CD4-positive, alpha-beta T cell treated with Interleukin-21 for 1 hour (primary cell): ENCODE results near the gene CDKAL1.
"Not testable (repeated sequence)": the region's sequence is repeated elsewhere in the genome, so short reads cannot be mapped to it uniquely, and the experiment has no call there.

ENCODE experiments used
- DNase-seq: peaks from one replicate; pipeline ENCODE4 v3.0.0-alpha.2; 2020

Gene CDKAL1

GRCh38 chr6:20599302-20600051 lies 65.2 kb downstream of the CDKAL1 start:
- no peak for DNase-seq

GRCh38 chr6:20600831-20601230 lies 66.6 kb downstream of the CDKAL1 start:
- no peak for DNase-seq

GRCh38 chr6:20604159-20604558 lies 69.9 kb downstream of the CDKAL1 start:
- no peak for DNase-seq

- DNase-seq = no peak
These were observed 70.8 kb downstream of the CDKAL1 start for GRCh38 chr6:20605061-20605460.

- no peak for DNase-seq
These were observed 71.3 kb downstream of the CDKAL1 start for GRCh38 chr6:20605581-20605980.

GRCh38 chr6:20606831-20607230 lies 72.6 kb downstream of the CDKAL1 start:
- DNase-seq = no peak

GRCh38 chr6:20608356-20608755 lies 74.1 kb downstream of the CDKAL1 start:
- no peak for DNase-seq

- DNase-seq = no peak
These were observed 74.6 kb downstream of the CDKAL1 start for GRCh38 chr6:20608905-20609304.

- DNase-seq = not testable (repeated sequence)
These were observed 75.7 kb downstream of the CDKAL1 start for GRCh38 chr6:20609924-20610323.

GRCh38 chr6:20610636-20611370 lies 76.5 kb downstream of the CDKAL1 start:
- no peak for DNase-seq

GRCh38 chr6:20617537-20617936 lies 83.3 kb downstream of the CDKAL1 start:
- not testable (repeated sequence) for DNase-seq

- DNase-seq = no peak
These were observed 85.8 kb downstream of the CDKAL1 start for GRCh38 chr6:20620043-20620442.

- DNase-seq = no peak
These were observed 89.5 kb downstream of the CDKAL1 start for GRCh38 chr6:20623761-20624160.

GRCh38 chr6:20626165-20626564 lies 91.9 kb downstream of the CDKAL1 start:
- no peak for DNase-seq

- DNase-seq = no peak
These were observed 95.3 kb downstream of the CDKAL1 start for GRCh38 chr6:20629509-20629908.

- DNase-seq = no peak
These were observed 95.9 kb downstream of the CDKAL1 start for GRCh38 chr6:20630136-20630535.

GRCh38 chr6:20630617-20631548 lies 96.6 kb downstream of the CDKAL1 start:
- DNase-seq = no peak

GRCh38 chr6:20631549-20631924 lies 97.3 kb downstream of the CDKAL1 start:
- DNase-seq = no peak

- DNase-seq = no peak
These were observed 98.4 kb downstream of the CDKAL1 start for GRCh38 chr6:20632696-20633095.

- DNase-seq = no peak
These were observed 99.5 kb downstream of the CDKAL1 start for GRCh38 chr6:20633566-20634340.

- DNase-seq = no peak
These were observed 104.9 kb downstream of the CDKAL1 start for GRCh38 chr6:20639161-20639560.

GRCh38 chr6:20640181-20640580 lies 105.9 kb downstream of the CDKAL1 start:
- DNase-seq = no peak

GRCh38 chr6:20642441-20642840 lies 108.2 kb downstream of the CDKAL1 start:
- no peak for DNase-seq
